ENCODE measurements around the gene LIPE.

DNA sequence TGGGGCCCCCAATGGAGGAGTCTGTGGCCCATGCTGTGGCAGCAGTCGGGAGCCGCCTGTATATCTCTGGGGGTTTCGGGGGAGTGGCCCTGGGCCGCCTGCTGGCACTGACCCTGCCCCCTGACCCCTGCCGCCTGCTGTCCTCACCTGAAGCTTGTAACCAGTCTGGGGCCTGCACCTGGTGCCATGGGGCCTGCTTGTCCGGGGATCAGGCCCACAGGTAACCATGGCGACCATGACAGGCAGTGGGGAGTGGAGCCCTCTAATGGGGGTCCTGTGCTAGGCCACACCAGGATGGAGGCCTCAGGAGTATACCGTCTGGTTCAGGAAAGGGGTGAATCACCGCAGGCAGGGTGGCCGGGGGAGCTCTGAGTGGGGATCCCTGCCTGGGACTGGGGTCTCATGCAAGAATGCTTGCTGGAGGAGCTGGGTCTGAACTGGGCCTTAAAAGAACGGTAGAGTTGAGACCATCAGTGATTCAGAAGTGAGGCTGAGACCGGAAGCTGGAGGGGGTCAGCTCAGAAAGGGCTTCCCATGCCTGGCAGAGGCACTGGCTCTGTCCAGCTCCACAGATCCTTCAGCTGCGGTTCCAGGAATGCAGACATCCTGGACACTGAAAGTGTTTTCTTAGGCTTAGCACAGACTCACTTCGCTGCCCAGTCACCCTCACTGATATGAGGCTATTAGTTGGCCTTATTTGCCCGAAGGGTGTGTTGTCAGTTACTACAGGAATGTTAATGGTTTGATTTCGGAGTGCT lies 66.2 kb downstream of the LIPE start:
- TF ChIP-seq EP300 (IDR thresholded peaks at IDR 0.05): no peak
- TF ChIP-seq, protein P1, sequence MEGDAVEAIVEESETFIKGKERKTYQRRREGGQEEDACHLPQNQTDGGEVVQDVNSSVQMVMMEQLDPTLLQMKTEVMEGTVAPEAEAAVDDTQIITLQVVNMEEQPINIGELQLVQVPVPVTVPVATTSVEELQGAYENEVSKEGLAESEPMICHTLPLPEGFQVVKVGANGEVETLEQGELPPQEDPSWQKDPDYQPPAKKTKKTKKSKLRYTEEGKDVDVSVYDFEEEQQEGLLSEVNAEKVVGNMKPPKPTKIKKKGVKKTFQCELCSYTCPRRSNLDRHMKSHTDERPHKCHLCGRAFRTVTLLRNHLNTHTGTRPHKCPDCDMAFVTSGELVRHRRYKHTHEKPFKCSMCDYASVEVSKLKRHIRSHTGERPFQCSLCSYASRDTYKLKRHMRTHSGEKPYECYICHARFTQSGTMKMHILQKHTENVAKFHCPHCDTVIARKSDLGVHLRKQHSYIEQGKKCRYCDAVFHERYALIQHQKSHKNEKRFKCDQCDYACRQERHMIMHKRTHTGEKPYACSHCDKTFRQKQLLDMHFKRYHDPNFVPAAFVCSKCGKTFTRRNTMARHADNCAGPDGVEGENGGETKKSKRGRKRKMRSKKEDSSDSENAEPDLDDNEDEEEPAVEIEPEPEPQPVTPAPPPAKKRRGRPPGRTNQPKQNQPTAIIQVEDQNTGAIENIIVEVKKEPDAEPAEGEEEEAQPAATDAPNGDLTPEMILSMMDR (IDR thresholded peaks at IDR 0.05): no peak
- TF ChIP-seq POLR2A (IDR thresholded peaks at IDR 0.05): no peak
